Neural progenitor cell (in vitro differentiated cells): Measurements from ENCODE around the gene N4BP3.

Experiments used
- CTCF ChIP-seq: fragments of 200-600 bp; sonication (generic); IDR thresholded peaks from 2 replicates; pipeline ENCODE4 v1.5.1; 2017; ENCODE audit warnings: antibody characterized with exemption, mild to moderate bottlenecking
- EZH2 ChIP-seq: fragments of 200-600 bp; sonication (generic); IDR thresholded peaks from 2 replicates; pipeline ENCODE4 v1.6.1; 2017; ENCODE audit warnings: antibody characterized with exemption, mild to moderate bottlenecking, moderate library complexity
- EZH2phosphoT487 ChIP-seq: fragments of 200-600 bp; sonication (generic); IDR thresholded peaks from 2 replicates; pipeline ENCODE4 v1.6.1; 2017; ENCODE audit warnings: antibody characterized with exemption

DNA sequence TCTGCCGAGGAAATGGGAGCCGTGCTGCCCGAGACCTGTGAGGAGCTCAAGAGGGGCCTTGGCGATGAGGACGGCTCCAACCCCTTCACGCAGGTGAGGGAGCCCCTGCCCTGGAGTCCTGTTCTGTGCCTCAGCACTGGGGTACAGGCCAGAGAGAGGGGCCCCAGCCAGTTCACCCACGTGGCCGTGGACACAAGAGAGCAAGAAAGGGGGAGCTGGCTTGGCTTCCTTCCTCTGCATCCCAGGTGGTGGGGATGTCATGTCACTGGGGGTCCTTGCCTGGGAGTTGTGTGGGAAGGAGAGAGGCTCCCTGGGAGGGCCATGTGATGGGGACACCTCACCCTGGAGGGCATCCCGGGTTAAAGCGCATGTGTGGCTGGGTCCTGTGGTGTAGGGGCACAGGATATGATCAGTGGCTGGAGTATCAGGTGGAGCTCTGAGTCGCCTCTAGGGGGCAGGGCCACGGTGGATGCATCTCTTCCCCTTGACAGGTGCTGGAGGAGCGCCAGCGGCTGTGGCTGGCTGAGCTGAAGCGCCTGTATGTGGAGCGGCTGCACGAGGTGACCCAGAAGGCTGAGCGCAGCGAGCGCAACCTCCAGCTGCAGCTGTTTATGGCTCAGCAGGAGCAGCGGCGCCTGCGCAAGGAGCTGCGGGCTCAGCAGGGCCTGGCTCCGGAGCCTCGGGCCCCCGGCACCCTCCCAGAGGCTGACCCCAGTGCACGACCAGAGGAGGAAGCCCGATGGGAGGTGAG is 7.5 kb downstream of the N4BP3 start:
- TF ChIP-seq EZH2, result no peak
- peak; percentile 63 for TF ChIP-seq CTCF
- no peak for TF ChIP-seq EZH2phosphoT487
